ENCODE results near the gene NAA30.

The NAA30 gene

GRCh38 chr14:57402173-57402852 lies 11.9 kb downstream of the NAA30 start:
- TF ChIP-seq POLR2AphosphoS5 (IDR thresholded peaks at IDR 0.05; ENCODE audit: low read depth, low read length) (no peak), FOXP2 (optimal IDR thresholded peaks at IDR 0.05; ENCODE audit: borderline replicate concordance, extremely low read depth, extremely low read length, insufficient read depth) (no peak), SIN3A (IDR thresholded peaks at IDR 0.05; ENCODE audit: borderline replicate concordance, insufficient read depth, low read length) (no peak), REST (IDR thresholded peaks at IDR 0.05; ENCODE audit: insufficient read depth in 1 of 2, low read depth in 2 of 2, low read length in 2 of 2) (no peak), TAF1 (IDR thresholded peaks at IDR 0.05; ENCODE audit: borderline replicate concordance, insufficient read depth, low read length) (no peak)

GRCh38 chr14:57403521-57403864 lies 13.1 kb downstream of the NAA30 start:
- TF ChIP-seq REST (IDR thresholded peaks at IDR 0.05; ENCODE audit: insufficient read depth in 1 of 2, low read depth in 2 of 2, low read length in 2 of 2) (no peak), FOXP2 (optimal IDR thresholded peaks at IDR 0.05; ENCODE audit: borderline replicate concordance, extremely low read depth, extremely low read length, insufficient read depth) (no peak), POLR2AphosphoS5 (IDR thresholded peaks at IDR 0.05; ENCODE audit: low read depth, low read length) (no peak), TAF1 (IDR thresholded peaks at IDR 0.05; ENCODE audit: borderline replicate concordance, insufficient read depth, low read length) (no peak), SIN3A (IDR thresholded peaks at IDR 0.05; ENCODE audit: borderline replicate concordance, insufficient read depth, low read length) (no peak)

GRCh38 chr14:57405562-57405961 lies 15.2 kb downstream of the NAA30 start:
- TF ChIP-seq SIN3A (IDR thresholded peaks at IDR 0.05; ENCODE audit: borderline replicate concordance, insufficient read depth, low read length) (no peak), TAF1 (IDR thresholded peaks at IDR 0.05; ENCODE audit: borderline replicate concordance, insufficient read depth, low read length) (no peak), FOXP2 (optimal IDR thresholded peaks at IDR 0.05; ENCODE audit: borderline replicate concordance, extremely low read depth, extremely low read length, insufficient read depth) (no peak), REST (IDR thresholded peaks at IDR 0.05; ENCODE audit: insufficient read depth in 1 of 2, low read depth in 2 of 2, low read length in 2 of 2) (no peak), POLR2AphosphoS5 (IDR thresholded peaks at IDR 0.05; ENCODE audit: low read depth, low read length) (no peak)

- TF ChIP-seq TAF1 (IDR thresholded peaks at IDR 0.05; ENCODE audit: borderline replicate concordance, insufficient read depth, low read length) = no peak
Observed at GRCh38 chr14:57408037-57408436, 17.7 kb downstream of the NAA30 start.

- TF ChIP-seq TAF1 (IDR thresholded peaks at IDR 0.05; ENCODE audit: borderline replicate concordance, insufficient read depth, low read length) (no peak), REST (IDR thresholded peaks at IDR 0.05; ENCODE audit: insufficient read depth in 1 of 2, low read depth in 2 of 2, low read length in 2 of 2) (no peak), POLR2AphosphoS5 (IDR thresholded peaks at IDR 0.05; ENCODE audit: low read depth, low read length) (no peak), SIN3A (IDR thresholded peaks at IDR 0.05; ENCODE audit: borderline replicate concordance, insufficient read depth, low read length) (no peak), FOXP2 (optimal IDR thresholded peaks at IDR 0.05; ENCODE audit: borderline replicate concordance, extremely low read depth, extremely low read length, insufficient read depth) (no peak)
Observed at GRCh38 chr14:57408634-57409033, 18.2 kb downstream of the NAA30 start.

Data from PFSK-1 (cell line).